Cerebellar cortex (tissue), 1 donor: ENCODE results near the gene TRPM2.

ENCODE experiments used
- DNase-seq: peaks from one replicate; pipeline ENCODE4 v3.0.0-alpha.2; 2015; ENCODE audit warnings: low spot score

TRPM2 gene

GRCh38 chr21:44353191-44353970, at the start of gene TRPM2:
Gene TRPM2, plus strand, starts transcription at chr21:44353621. Its CDS starts 80 bp downstream, at chr21:44353701.
- DNase-seq: no peak

GRCh38 chr21:44304011-44304616, 49.3 kb upstream of the TRPM2 start:
- no peak for DNase-seq

- peak; percentile 42 for DNase-seq
Observed at GRCh38 chr21:44304877-44305293, 48.5 kb upstream of the TRPM2 start.

- no peak for DNase-seq
Observed at GRCh38 chr21:44305691-44306090, 47.7 kb upstream of the TRPM2 start.

GRCh38 chr21:44306936-44307704, 46.3 kb upstream of the TRPM2 start:
- DNase-seq: no peak

- DNase-seq: no peak
Observed at GRCh38 chr21:44310628-44311507, 42.6 kb upstream of the TRPM2 start.

- DNase-seq: no peak
Observed at GRCh38 chr21:44312089-44312488, 41.3 kb upstream of the TRPM2 start.

- DNase-seq: no peak
Observed at GRCh38 chr21:44312716-44313115, 40.7 kb upstream of the TRPM2 start.

GRCh38 chr21:44313451-44313850, 40.0 kb upstream of the TRPM2 start:
- DNase-seq: no peak

GRCh38 chr21:44314128-44314527, 39.3 kb upstream of the TRPM2 start:
- DNase-seq: no peak

- no peak for DNase-seq
Observed at GRCh38 chr21:44314561-44314960, 38.9 kb upstream of the TRPM2 start.

- no peak for DNase-seq
Observed at GRCh38 chr21:44315691-44316203, 37.7 kb upstream of the TRPM2 start.

- no peak for DNase-seq
Observed at GRCh38 chr21:44316277-44316900, 37.0 kb upstream of the TRPM2 start.

- DNase-seq: no peak
Observed at GRCh38 chr21:44317241-44317782, 36.1 kb upstream of the TRPM2 start.

- DNase-seq: no peak
Observed at GRCh38 chr21:44317871-44318270, 35.5 kb upstream of the TRPM2 start.

- DNase-seq: no peak
Observed at GRCh38 chr21:44318489-44319285, 34.7 kb upstream of the TRPM2 start.

- no peak for DNase-seq
Observed at GRCh38 chr21:44319407-44320065, 33.9 kb upstream of the TRPM2 start.

GRCh38 chr21:44320847-44321246, 32.6 kb upstream of the TRPM2 start:
- no peak for DNase-seq

- DNase-seq: no peak
Observed at GRCh38 chr21:44321846-44322450, 31.5 kb upstream of the TRPM2 start.
